DMS153 (cell line): Measurements from ENCODE around the gene THNSL1.
"Not testable (repeated sequence)": the region's sequence is repeated elsewhere in the genome, so short reads cannot be mapped to it uniquely, and the experiment has no call there.

Experiments used
- DNase-seq: peaks from one replicate; lab custom pipeline; 2025; lab: John Stamatoyannopoulos, UW

THNSL1 gene, protein sequence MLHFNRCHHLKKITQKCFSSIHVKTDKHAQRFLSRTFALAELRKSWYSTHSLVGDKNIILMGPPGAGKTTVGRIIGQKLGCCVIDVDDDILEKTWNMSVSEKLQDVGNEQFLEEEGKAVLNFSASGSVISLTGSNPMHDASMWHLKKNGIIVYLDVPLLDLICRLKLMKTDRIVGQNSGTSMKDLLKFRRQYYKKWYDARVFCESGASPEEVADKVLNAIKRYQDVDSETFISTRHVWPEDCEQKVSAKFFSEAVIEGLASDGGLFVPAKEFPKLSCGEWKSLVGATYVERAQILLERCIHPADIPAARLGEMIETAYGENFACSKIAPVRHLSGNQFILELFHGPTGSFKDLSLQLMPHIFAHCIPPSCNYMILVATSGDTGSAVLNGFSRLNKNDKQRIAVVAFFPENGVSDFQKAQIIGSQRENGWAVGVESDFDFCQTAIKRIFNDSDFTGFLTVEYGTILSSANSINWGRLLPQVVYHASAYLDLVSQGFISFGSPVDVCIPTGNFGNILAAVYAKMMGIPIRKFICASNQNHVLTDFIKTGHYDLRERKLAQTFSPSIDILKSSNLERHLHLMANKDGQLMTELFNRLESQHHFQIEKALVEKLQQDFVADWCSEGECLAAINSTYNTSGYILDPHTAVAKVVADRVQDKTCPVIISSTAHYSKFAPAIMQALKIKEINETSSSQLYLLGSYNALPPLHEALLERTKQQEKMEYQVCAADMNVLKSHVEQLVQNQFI

DNA sequence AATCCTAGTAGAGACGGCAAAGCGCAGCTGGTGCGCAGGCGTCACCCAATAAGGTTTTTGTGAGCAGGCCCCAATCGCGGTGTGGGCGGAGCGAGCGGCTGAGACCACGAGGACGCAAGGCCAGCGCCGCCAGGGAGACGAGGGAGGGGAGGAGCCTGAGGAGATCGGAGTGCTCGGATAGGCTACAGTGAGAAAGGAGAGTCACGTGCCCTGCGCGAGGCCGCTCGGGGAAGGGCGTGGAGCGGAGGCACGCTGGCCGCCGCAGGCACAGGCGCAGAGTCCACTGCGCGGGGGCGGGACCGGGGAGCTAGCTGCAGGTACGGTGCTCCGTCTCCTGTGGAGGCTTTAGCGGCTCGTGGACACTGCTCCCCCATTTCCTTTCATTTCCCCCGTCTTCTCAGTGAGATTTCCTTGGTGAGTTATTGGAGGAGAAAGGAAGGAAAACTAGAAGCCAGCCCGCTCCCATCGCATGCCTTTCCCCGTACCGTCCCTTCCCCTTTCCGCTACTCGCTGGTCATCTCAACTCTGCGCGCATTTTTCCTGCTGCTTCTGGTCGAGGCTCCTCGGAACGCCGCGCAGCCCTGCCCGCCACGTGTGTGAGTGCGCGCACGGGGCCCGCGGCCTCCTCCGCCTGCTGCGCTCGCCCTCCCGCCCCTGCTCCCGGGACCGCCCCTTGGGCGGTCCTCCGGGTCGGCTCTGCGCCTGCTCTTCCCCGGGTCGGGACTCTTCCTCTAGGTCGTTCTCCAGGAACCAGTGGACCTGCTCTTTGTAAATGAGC, at the start of gene THNSL1:
Gene THNSL1, plus strand, starts transcription at position 237 of the 778 bp plus-strand sequence. CDS start 6,612 bp downstream, outside the sequence.
- peak; percentile 94 for DNase-seq

DNA sequence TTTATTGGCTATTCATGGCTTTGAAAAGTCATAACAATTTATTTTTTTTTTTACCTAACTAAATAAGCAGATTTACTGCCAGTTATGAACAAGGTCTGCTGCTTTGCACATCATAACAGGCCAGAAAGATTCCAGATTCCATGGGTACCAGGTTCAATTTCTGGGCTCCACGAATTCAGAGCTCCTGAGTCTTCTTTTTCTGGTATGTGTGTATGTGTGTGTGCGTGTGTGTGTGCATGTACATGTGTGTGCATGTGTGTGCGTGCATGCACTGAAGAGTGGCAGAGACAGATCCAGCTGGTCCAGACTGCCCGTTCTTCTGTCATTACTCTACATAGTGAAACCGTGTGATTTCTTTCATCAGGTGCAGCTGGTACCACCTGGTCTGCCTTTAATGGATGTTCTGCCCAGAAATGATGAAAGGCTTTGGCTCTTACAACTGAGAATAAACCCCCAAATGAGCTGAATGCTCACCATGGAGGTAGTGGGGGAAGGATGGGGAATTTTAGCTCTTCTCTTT, 49.4 kb upstream of the THNSL1 start:
- DNase-seq = no peak

DNA sequence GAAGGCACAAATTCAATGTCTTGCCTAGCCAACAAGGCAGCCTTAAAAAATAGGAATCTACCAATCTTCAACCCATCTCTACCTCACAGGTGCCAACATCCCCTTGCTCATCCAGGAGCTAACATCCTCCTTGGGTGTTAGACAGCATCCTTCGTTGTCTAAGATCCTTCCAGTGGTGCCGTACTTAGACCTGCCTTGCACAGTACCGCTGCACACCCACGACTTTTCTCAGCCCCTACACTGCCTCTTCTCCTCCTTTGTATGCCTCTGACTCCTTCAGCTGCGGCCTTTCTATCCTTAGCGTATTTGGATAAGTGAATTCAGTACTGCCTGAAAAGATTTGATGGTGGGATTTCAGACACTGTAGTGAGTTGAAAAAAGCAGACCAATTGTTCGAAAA, 48.1 kb upstream of the THNSL1 start:
- DNase-seq = no peak

DNA sequence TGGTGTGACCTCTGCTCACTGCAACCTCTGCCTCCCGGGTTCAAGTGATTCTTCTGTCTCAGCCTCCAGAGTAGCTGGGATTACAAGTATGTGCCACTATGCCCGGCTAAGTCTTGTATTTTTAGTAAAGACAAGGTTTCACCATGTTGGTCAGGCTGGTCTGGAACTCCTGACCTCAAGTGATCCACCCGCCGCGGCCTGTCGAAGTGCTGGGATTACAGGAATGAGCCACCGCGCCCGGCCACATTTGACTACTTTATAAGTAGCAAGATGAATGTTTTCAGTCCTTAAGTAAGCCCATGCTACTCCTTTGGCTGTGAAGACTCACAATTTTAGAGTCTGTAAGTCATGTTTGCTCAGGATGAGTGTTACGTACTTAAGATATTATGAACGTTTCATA, 47.5 kb upstream of the THNSL1 start:
- DNase-seq = not testable (repeated sequence)

DNA sequence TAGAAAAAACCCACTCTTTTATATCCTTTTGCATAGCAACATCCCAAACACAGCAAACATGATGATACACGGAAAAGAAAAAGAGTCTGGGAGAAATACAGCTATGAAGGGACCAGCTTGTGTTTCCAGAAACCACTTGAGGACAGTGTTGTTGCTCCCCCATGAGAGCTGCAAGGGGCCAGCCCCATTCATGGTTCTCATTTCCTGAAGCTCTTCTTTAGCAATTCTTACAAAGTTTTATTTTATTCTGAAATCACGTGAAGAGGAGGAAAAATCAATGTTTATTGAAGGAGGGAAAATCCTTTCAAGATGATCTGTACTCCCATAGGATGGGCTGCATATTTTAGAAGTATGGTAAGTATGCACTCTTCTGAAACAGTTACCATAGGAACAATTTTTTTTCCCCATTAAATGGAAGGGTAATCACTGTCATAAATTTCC, 46.6 kb upstream of the THNSL1 start:
- no peak for DNase-seq

DNA sequence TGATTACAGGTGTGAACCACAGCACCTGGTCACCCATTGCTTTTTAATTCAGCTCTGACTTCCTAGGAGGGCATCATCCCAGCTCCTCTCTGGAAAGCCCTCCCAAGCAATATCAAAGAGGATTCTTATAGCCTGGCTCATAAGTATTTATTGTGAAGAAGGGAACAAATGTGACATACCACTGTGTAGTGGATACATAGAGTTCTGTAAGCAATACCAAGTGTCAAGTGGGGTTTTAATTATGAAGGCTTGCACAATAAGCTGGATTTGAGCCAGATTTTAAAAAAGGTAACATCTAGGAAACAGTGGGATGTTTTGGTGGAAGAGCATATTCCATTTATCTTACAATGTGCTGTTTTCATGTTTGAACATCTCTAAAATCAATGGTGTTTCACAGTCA, 45.0 kb upstream of the THNSL1 start:
- DNase-seq = no peak

DNA sequence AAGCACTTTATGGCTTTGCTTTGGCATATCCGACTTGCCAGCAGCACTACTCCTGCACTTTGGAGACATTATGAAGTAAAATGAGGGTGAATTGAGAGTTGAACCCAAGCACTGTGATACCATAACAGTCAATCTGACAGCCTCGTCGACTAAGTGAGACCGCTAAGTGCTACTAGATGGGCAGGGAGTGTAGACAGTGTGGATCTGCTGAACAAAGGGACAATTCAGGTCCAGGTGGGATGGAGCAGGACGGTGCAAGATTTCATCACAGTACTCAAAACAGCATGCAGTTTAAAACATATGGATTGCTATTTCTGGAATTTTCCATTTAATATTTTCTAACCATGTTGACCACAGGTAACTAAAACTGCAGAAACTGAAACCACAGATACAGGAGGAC, 43.2 kb upstream of the THNSL1 start:
- no peak for DNase-seq

DNA sequence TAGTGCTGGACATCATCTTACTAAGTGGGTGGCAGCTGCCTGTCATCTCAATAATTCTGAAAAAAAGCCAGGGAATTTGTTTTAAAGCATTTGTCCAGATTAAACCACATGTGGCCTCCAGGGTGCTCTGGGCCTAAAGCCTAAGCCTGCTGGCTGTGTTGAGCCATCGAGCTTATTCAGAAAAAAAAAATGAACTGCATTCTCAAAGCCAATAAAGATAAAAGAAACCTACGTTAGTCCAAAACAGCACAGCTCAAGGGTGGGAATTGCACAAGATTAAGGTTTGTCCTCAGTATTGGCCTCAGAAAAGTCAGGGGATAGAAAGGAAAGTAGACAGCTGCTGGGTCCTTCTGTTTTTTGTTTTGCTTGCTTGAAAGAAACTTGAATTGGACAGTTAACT, 41.4 kb upstream of the THNSL1 start:
- DNase-seq = no peak

DNA sequence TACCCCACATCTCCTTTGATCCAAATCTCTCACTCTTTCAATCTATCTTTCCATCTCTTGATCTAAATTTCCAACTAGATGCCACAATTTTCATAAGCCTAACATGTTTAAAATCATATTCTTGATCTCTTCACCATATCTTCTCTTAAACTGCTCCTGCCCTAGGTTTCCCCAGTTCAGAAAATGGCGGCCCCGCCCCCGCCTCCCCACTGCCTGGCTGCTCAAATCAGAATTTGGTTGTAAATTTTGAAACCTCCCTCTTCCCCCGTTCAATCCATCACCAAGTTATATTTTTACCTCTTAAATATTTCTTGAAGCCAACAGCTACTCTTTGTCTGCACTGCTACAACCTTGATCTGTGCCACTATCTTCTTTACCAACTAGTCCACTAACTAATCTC, 36.7 kb upstream of the THNSL1 start:
- DNase-seq = no peak

DNA sequence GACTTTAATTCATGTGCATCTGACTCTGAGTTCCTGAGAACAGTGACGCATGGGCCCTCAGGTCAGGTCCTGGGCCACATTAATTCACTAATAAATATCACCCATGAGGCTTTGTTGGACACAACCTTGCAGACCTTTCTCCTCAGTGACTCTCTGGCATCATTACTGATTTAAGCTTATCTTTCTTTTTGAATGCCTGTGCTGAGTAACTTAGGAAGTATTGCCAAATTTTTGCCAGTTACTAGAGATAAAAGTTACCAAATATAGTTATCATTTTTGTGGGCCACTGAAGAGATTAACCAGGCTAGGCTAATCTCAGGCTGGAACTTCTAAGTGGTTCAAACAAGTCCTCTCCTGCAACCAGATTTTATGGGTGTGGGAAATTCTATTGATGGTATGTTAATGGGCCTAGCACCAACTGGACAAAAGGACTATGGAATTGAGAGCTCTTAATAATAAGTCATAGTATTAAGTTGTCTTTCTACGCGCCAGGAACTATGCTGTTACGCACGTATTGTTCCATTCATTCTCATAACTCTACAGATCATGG, 35.2 kb upstream of the THNSL1 start:
- DNase-seq = no peak

DNA sequence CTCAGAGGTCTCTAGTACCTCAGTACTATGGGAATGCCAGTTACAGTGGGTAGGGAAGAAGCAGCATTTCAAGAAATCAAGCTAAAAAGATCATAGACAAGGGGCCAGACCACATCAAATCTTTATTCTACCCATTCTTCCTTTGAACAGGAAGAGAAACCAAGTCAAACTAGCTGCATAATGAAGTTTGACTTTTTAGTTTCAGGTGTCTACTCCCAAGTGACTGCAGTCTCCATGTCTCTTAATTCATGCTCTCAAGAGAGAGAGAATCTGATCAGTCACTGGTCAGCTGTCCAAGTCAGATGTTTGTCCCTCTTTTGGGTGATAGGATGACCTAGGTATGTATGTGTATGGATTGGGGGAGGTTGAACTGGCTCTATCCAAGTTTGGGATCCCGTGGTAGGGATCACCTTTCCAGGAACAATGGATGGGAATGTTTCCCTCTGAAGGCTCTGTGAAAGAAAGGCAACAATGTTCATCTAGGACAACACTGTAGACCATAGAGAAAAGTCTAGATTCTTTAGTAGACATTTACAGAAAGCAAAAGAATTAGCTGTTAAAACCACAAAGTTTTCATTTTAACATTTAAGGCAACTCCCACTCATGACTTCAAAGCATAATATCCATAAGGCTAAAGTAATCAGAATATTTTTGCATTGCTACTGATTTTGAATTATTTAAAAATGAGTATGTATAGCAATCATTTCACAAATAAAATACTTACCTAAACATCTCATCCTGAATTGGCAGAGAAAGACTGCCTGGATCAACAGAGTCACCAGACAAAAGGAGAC, 33.9 kb upstream of the THNSL1 start:
- no peak for DNase-seq

DNA sequence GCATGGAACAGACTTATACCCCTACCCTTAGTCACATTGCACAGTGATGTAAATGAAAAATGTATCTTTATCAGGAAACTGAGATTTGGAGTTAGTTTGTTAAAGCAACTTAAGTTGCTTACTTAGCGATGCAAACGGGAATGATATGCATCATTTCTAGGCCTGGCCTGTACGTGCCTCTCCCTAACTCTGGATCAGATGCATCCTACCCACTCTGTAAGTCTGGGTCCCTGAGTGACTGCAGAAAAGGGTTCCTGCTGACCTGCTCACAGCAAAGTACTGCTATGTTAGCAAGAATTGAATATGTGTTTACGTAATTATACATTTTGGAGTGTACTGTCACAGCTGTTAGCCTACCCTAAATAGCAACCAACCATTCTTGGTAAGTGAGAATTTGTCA, 33.3 kb upstream of the THNSL1 start:
- no peak for DNase-seq

DNA sequence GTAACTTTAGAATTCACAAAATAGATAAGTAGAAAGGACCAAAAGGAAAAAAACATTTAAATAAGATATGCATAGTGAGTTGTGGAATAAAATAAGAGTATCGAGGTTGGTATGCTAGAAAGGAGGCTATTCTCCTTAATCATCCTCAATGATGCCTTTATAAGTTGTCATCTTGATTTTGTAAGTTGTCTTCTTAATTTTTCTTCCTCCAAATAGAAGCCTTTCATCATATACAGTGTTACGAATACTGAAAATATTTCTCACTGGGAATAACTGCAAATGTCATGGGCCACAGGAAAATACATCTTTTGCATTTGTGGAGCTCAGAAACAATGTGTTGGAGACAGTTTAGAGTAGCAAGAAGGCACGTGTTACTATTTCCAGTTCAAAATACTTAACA, 32.5 kb upstream of the THNSL1 start:
- no peak for DNase-seq

DNA sequence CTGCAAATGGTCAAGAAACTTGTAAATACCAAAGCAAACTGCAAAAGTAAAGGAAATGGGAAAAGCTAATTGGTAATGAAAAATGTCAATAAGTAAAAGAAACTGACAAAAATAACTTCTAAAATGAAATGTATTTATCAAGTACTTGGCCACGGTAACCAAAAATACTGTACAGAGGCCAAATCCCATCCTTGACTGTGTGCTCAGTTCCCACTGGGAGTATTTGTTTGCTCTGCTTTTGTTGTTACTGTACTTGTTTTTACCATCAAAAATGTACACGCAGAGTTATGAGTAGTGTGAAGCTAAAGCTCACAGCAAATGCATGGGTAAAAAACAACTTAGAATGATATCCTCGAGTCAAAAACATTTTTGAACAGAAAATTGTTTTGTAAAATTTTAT, 31.5 kb upstream of the THNSL1 start:
- no peak for DNase-seq

DNA sequence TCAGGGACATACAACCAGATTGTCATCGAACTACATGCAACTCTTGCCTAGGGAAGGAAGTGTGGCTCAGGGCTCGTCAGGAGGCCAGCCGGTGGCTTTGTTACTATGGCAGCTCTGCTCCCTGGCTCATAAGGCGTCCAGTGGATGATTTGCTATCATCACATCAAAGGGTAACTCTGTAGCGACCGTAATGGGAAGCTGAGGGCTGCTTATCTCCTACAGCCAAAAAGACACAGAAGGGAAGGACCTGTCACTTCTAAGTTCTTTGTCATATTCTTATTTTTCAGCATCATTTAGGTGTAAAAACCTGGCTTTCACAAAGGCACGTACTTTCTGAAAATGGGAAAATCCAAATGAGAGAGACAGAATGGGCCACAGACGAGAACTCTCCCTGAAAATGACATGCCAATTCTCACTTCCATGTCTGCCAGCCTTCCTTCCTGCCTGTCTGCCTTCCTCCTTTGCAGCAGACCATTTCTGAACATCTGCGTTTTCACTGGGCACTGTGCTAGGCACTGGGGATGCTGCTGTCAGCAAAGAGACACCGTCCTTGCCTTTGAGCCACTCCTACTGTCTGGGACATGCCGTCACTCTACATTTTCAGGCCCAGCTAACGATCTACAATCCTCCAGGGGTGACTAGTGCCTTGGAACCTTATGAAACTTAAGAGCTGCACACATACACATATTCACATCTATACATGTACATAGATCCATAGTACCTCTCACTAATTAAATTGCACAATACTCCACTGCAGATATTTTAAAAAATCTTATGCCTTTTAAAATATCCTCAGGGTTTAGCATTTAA, 27.4 kb upstream of the THNSL1 start:
- no peak for DNase-seq

DNA sequence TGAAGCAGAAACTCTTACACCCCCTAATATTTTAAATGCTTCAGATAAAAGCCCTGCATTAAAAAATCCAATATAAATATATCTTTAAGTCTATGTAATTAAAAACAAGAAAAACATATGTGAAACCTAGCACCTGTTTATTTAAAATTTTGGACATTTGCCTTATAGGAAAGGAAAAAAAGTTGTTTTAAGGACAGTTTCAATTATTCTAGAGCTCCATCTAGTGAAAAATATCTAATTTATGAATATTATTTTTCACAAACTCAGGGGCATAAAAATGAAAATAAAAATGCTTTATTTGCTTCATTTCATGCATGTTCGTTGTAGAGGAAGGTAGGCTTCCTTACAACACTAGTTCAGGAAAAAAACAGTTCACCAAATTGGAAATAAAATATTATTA, 26.5 kb upstream of the THNSL1 start:
- no peak for DNase-seq

DNA sequence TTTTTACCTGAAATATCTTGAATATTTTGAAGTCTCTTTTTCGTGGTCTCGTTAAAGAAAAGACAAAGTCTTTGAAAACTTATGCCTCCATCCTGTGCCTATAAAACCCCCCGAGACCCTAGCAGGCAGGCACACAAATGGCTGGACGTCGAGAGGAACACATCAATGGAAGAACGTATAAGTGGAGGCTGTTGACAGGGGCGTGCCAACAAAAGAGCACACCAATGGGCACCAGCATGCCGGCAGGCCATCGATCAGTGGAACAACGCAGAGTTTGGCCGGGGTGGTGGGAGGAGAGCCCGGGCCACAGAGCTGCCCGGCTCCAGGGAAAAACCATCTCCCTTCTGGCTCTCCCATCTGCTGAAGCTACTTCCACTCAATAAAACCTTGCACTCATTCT, 25.1 kb upstream of the THNSL1 start:
- DNase-seq = no peak

DNA sequence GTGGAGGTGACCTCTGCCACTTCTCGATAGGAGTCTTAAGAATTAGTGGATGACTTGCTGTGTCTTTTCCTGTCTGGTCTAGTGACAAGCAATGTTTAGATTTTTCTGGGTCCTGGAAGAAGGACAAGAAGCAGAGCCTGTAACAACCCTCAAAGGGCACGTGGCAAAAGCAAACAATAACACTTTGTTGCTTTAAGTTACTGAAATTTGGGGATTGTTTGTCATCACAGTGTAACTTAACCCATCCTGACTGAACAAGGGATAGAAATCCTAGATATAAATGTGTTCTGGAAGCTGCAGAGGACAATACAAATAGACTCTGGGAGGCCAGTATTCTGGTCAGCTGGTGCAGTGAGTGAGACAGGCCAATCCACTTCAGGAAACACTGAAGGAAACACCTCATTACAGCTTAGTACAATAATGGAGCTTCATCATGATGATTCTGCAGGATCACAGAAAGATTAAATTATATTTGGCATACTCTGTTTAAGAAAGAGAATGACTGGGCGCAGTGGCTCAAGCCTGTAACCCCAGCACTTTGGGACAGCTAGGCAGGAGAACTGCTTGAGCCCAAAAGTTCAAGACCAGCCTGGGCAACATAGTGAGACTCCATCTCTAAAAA, 23.8 kb upstream of the THNSL1 start:
- no peak for DNase-seq

DNA sequence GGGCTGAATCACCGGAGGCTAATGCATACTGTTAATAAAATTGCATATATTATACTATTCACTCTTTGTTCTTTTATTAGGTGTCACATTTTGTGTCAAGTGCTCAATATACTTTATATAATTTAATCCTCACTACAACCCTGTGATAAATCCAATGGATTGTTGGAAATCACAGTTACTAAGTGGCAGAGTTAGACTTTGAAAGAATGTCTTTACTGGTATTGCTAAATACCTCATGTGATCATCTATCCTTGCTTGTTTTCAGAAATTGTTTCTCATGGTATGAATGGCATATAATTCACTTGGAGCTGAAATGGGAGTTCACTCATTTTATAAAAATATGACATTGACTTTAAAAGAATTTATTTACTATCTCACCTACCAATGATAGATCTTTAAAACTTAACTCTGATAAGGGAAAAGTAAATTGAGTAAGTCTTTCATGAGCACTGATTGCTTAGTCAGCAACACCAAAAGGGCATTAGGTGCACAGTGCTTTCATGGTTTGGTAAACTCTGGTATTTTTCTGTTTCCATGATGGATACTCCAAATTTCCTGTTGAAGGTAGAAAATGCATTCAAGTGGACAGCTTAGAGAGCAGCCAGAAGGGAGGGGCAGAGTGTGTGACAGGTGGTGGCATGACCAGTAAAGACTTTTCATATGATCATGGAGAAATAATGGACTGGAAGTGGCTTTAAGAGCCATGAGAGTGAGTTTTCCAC, 23.0 kb upstream of the THNSL1 start:
- DNase-seq = no peak
